Lower leg skin (tissue), 4 donors: ENCODE data around the gene HGFAC. TPM values are rescaled to one million over a fixed set of nuclear protein-coding genes. Genes with fewer than 3 reads are reported as not detected.
"Not testable (repeated sequence)": the region's sequence is repeated elsewhere in the genome, so short reads cannot be mapped to it uniquely, and the experiment has no call there.

ENCODE experiments used
- DNase-seq, 2 donors: peaks; one replicate each; pipeline ENCODE4 v3.0.0-alpha.2; 2019; ENCODE audit warnings: low spot score in 2 of 2
- H3K4me3 ChIP-seq: fragments of 200-600 bp; sonication (generic); 2 replicates; pipeline ENCODE4 v1.5.1; 2017; ENCODE audit warnings: mild to moderate bottlenecking, low read depth; ENCODE audit not compliant: poor library complexity, severe bottlenecking
- CTCF ChIP-seq, 3 donors: fragments of 450-650 bp; IDR thresholded peaks; one replicate each; pipeline ENCODE4 v1.5.1; 2016; ENCODE audit warnings: antibody characterized with exemption in 3 of 3, mild to moderate bottlenecking in 3 of 3, moderate library complexity in 2 of 3
- POLR2A ChIP-seq, 2 donors: fragments of 450-650 bp; IDR thresholded peaks; one replicate each; pipeline ENCODE4 v1.6.1; 2016 to 2017; ENCODE audit warnings: antibody characterized with exemption in 2 of 2, mild to moderate bottlenecking in 1 of 2, moderate library complexity in 1 of 2
- WGBS, 2 donors: methylation state at CpG; one replicate each; pipeline ENCODE4 v1.1.5; 2018; 5-methylcytosine and 5-hydroxymethylcytosine counted together
- intact Hi-C: fragments of 100-400 bp; cut with DNase I; formaldehyde crosslinking; loops from one replicate; pipeline ENCODE4 v1.15.0; 2023; ENCODE audit warnings: low total_unique reads
- total RNA-seq, 4 donors: library from RNA; depleted of rRNA; stranded (reverse); fragments of >200 nt; gene quantifications; one replicate each; pipeline ENCODE4 v1.1.0, GENCODE V29; 2016

The HGFAC gene
- total RNA-seq, 4 donors from 2014 or later: 0.38 TPM; not detected in 3

GRCh38 chr4:3408793-3409330 is 32.9 kb upstream of the HGFAC start:
- no peak overlapping the region for H3K4me3 ChIP-seq
- TF ChIP-seq CTCF (IDR thresholded peaks at IDR 0.05) (no peak), POLR2A (IDR thresholded peaks at IDR 0.05) (no peak)
- 72 to 92% methylated on average over 8 of the region's 8 CpGs for WGBS, 2 donors
- peak in 1 of 2 donors; percentile 34 for DNase-seq
- intact Hi-C loops: no loop called here

- peak in 1 of 2 donors; percentile 81 for DNase-seq
These were observed 32.1 kb upstream of the HGFAC start for GRCh38 chr4:3409571-3410091.

GRCh38 chr4:3410401-3411135 is 31.2 kb upstream of the HGFAC start:
- TF ChIP-seq CTCF (IDR thresholded peaks at IDR 0.05) (no peak), POLR2A (IDR thresholded peaks at IDR 0.05) (no peak)
- 61 to 67% methylated on average over 22 of the region's 22 CpGs for WGBS, 2 donors
- DNase-seq: peak in 1 of 2 donors; percentile 74
- intact Hi-C loops: no loop called here
- no peak overlapping the region for H3K4me3 ChIP-seq

More at GRCh38 chr4:3409571-3410091, 32.1 kb upstream of the HGFAC start:
- intact Hi-C loops: no loop called here
- 68 to 79% methylated on average over 14 to 15 of the region's 15 CpGs for WGBS, 2 donors
- no peak overlapping the region for H3K4me3 ChIP-seq
- no peak for TF ChIP-seq POLR2A (IDR thresholded peaks at IDR 0.05)
- no peak for TF ChIP-seq CTCF (IDR thresholded peaks at IDR 0.05)

- DNase-seq: peak in 1 of 2 donors; percentile 34
- intact Hi-C loops, H3K4me3 ChIP-seq: not testable (repeated sequence)
- 93 to 97% methylated on average over 17 of the region's 17 CpGs for whole genome bisulfite sequencing, 2 donors
These were observed 30.6 kb upstream of the HGFAC start for GRCh38 chr4:3411190-3411589.

- DNase-seq: peak in 1 of 2 donors; percentile 57
- intact Hi-C loops: no loop called here
- 87 to 97% methylated on average over 17 of the region's 17 CpGs for WGBS, 2 donors
- TF ChIP-seq POLR2A (IDR thresholded peaks at IDR 0.05): no peak
- no peak overlapping the region for H3K4me3 ChIP-seq
These were observed 30.1 kb upstream of the HGFAC start for GRCh38 chr4:3411676-3412075.

- intact Hi-C loops: no loop called here
- 90 to 92% methylated on average over 13 to 22 of the region's 24 CpGs for WGBS, 2 donors
- TF ChIP-seq POLR2A (IDR thresholded peaks at IDR 0.05) (no peak), CTCF (IDR thresholded peaks at IDR 0.05) (no peak)
- DNase-seq: peak in 1 of 2 donors; percentile 82
- no peak overlapping the region for H3K4me3 ChIP-seq
These were observed 29.3 kb upstream of the HGFAC start for GRCh38 chr4:3412257-3413020.
